ENCODE results near the gene PTX4. TPM values are rescaled to one million over a fixed set of nuclear protein-coding genes. Genes with fewer than 3 reads are reported as not detected.

Gene PTX4
- total RNA-seq, 1 donor from 2014 or later = not detected

DNA sequence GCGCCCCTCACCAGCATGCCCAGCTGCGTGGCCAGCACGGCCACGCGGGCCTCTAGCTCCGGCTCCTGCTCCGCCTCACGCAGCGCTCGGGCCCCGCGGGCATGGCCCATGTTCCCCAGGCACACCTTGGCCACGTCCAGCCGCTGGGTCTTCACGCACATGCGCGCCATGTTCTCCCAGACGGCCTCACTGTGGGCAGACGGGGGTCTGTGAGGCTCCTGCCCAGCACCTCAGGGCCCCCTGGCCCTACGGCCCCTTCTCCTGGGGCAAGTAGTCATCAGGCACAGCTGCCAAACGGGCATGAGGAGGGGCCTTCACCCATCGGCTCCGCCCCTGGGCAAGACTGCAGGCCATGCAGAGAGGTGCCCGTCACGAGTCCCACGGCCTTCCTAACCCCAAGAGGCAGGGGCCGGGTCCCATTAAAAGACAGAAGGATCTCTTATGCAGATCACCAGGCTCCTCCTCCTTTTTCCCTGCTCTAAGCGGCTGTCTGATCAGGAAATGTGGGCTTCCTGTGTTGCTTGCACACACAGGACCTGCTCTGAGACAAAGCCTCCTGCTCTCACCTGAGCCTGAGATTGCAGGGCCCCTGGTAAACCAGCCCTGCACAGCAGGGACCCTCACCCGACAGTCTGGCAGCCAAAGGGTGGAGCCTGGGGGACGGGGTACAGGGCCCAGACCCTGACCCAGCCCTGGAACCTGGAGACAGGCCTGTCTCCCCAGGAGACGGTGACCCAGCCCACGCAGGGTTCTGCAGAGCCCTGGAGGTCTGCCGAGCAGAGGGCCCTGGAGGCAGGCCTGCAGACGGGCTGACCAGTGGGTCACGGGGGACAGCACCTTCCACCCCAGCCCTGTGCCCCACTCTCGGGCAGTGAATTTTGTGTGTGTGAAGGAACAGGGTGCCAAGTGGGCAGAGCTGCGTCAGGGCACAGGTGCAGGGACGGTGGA lies 38.1 kb upstream of the PTX4 start:
- Histone ChIP-seq H3K4me3 (no peak overlapping the region), H3K4me1 (peaks cover 47% of the 10 kb centered on the region), H3K36me3 (no peaks in the 10 kb centered on the region), H3K27ac (no peak overlapping the region), H3K9me3 (no peaks in the 10 kb centered on the region), H3K27me3 (no peaks in the 10 kb centered on the region)
- intact Hi-C loops (cut with DNase I) = no loop called here
- no peak for DNase-seq (ENCODE audit: extremely low spot score in 2 of 2)
- TF ChIP-seq POLR2A (IDR thresholded peaks at IDR 0.05) (no peak), POLR2AphosphoS5 (IDR thresholded peaks at IDR 0.05; ENCODE audit: insufficient read depth in 1 of 2, low read depth in 1 of 2) (no peak)
- TF ChIP-seq, protein P1, sequence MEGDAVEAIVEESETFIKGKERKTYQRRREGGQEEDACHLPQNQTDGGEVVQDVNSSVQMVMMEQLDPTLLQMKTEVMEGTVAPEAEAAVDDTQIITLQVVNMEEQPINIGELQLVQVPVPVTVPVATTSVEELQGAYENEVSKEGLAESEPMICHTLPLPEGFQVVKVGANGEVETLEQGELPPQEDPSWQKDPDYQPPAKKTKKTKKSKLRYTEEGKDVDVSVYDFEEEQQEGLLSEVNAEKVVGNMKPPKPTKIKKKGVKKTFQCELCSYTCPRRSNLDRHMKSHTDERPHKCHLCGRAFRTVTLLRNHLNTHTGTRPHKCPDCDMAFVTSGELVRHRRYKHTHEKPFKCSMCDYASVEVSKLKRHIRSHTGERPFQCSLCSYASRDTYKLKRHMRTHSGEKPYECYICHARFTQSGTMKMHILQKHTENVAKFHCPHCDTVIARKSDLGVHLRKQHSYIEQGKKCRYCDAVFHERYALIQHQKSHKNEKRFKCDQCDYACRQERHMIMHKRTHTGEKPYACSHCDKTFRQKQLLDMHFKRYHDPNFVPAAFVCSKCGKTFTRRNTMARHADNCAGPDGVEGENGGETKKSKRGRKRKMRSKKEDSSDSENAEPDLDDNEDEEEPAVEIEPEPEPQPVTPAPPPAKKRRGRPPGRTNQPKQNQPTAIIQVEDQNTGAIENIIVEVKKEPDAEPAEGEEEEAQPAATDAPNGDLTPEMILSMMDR (IDR thresholded peaks at IDR 0.05) = no peak

DNA sequence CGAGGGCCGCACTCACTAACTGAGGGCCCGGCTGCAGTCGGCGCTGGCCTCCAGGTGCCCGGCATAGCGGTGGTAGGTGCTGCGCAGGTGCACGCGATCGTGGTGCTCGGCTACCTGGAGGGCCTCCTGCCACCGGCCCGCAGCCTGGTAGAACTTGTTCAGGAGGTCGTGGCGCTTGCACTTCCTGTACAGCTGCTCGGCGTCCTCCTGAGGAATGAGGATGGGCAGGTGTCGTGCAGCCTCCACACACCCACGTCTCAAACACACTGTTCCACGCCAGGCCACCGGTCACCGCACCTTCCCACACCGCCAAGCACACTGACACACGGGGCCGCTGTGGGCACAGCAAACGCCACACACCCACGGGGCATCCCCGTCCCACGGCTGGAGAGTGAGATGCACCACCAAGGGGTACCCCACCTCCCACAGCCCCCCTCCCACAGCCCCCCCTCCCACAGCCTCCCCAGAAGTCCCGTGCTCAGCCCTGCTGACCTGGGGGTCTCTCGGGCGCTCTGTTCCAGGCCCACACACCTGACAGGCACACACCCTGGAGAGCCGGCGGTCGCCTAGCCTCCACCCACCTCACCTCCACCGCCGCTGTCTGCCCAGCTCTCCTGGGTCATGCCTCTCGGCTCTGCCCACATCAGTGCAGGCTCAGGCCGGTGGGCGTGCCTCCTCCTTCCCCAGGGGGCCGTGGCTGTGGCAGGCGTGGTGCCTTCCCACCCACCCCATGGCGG lies 37.3 kb upstream of the PTX4 start:
- no peak for TF ChIP-seq POLR2AphosphoS5 (IDR thresholded peaks at IDR 0.05; ENCODE audit: insufficient read depth in 1 of 2, low read depth in 1 of 2)
- TF ChIP-seq, protein P1 (IDR thresholded peaks at IDR 0.05) = no peak
- no peak for TF ChIP-seq POLR2A (IDR thresholded peaks at IDR 0.05)
- Histone ChIP-seq H3K36me3 (no peaks in the 10 kb centered on the region), H3K27ac (no peak overlapping the region), H3K27me3 (no peaks in the 10 kb centered on the region), H3K4me1 (peaks cover 38% of the 10 kb centered on the region), H3K4me3 (no peak overlapping the region), H3K9me3 (no peaks in the 10 kb centered on the region)
- intact Hi-C loops (cut with DNase I) = no loop called here
- no peak for DNase-seq (ENCODE audit: extremely low spot score in 2 of 2)

DNA sequence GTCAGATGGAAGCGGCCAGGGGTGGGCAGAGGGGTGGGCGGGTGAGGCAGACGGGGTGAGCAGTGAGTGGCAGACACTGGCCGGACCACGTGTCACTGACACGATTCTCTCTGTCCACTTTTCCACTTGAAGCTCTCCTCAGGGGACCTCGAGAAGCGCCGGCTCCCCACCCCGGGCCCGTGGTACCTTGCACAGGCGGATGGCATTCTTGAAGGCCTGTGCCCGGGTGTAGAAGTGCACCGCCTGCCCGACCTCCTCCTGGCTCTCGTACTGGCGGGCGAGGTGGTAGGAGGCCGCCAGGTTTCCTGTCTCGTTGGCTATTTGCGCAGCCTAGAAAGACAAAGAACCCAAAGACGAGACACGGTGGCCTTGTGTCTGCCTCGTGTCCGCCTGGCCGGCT lies 35.6 kb upstream of the PTX4 start:
- intact Hi-C loops (cut with DNase I) = no loop called here
- no peak for DNase-seq (ENCODE audit: extremely low spot score in 2 of 2)
- H3K4me1 ChIP-seq = peaks cover 21% of the 10 kb centered on the region
- H3K4me3 ChIP-seq = no peak overlapping the region
- no peaks in the 10 kb centered on the region for H3K27me3 ChIP-seq
- TF ChIP-seq POLR2A (IDR thresholded peaks at IDR 0.05) (no peak), POLR2AphosphoS5 (IDR thresholded peaks at IDR 0.05; ENCODE audit: insufficient read depth in 1 of 2, low read depth in 1 of 2) (no peak)
- TF ChIP-seq, protein P1 (IDR thresholded peaks at IDR 0.05) = no peak
- peaks cover 0 to 12% of the 10 kb centered on the region in 2 donors for H3K36me3 ChIP-seq
- H3K9me3 ChIP-seq = no peaks in the 10 kb centered on the region
- no peak overlapping the region for H3K27ac ChIP-seq

DNA sequence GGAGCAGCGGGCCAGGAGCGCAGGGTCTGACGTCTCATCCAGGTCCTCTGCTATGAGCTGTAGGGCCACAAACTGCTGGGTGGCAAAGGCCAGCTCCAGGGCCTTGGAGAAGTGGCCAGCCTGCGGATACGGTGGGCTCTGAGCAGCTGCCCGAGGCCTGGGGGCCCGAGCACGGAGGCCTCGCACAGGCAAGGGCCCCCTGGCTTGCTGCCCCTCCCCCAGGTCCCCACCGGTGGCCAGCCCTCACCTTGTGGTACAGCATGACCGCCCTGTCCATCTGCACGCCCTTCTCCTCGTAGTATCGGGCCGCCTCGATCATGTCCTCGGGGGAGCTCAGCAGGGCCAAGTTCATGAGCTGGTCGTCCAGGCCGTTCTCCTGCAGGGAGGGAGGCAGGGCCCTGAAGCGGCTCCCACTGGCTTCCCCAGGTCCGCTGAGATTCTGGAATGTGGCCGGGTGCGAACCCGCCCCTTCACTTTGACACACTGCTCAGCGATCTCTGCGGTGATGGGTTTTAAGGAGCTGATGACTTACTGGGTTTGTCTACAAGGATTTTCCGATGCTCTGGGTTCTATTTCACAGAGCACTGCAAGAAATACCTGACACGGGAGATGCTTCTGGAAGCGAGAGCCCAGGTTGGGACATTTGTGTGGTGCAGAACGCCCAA lies 35.0 kb upstream of the PTX4 start:
- Histone ChIP-seq H3K4me3 (no peak overlapping the region), H3K9me3 (no peaks in the 10 kb centered on the region), H3K4me1 (peaks cover 15% of the 10 kb centered on the region), H3K27me3 (no peaks in the 10 kb centered on the region), H3K36me3 (peaks cover 0 to 15% of the 10 kb centered on the region in 2 donors), H3K27ac (no peak overlapping the region)
- no peak for DNase-seq (ENCODE audit: extremely low spot score in 2 of 2)
- TF ChIP-seq POLR2A (IDR thresholded peaks at IDR 0.05) (no peak), POLR2AphosphoS5 (IDR thresholded peaks at IDR 0.05; ENCODE audit: insufficient read depth in 1 of 2, low read depth in 1 of 2) (no peak)
- TF ChIP-seq, protein P1 (IDR thresholded peaks at IDR 0.05) = no peak
- intact Hi-C loops (cut with DNase I) = no loop called here
